ENCODE data around the gene ARHGEF5.
"Not testable (repeated sequence)": the region's sequence is repeated elsewhere in the genome, so short reads cannot be mapped to it uniquely, and the experiment has no call there.

GRCh38 chr7:144309702-144310101 lies 45.5 kb upstream of the ARHGEF5 start:
- TF ChIP-seq, protein P1, sequence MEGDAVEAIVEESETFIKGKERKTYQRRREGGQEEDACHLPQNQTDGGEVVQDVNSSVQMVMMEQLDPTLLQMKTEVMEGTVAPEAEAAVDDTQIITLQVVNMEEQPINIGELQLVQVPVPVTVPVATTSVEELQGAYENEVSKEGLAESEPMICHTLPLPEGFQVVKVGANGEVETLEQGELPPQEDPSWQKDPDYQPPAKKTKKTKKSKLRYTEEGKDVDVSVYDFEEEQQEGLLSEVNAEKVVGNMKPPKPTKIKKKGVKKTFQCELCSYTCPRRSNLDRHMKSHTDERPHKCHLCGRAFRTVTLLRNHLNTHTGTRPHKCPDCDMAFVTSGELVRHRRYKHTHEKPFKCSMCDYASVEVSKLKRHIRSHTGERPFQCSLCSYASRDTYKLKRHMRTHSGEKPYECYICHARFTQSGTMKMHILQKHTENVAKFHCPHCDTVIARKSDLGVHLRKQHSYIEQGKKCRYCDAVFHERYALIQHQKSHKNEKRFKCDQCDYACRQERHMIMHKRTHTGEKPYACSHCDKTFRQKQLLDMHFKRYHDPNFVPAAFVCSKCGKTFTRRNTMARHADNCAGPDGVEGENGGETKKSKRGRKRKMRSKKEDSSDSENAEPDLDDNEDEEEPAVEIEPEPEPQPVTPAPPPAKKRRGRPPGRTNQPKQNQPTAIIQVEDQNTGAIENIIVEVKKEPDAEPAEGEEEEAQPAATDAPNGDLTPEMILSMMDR (IDR thresholded peaks at IDR 0.05), result not testable (repeated sequence)
- TF ChIP-seq POLR2A (IDR thresholded peaks at IDR 0.05), result not testable (repeated sequence)

Data from heart left ventricle (tissue), 13 donors.